ENCODE data around the gene TRIM44.

DNA sequence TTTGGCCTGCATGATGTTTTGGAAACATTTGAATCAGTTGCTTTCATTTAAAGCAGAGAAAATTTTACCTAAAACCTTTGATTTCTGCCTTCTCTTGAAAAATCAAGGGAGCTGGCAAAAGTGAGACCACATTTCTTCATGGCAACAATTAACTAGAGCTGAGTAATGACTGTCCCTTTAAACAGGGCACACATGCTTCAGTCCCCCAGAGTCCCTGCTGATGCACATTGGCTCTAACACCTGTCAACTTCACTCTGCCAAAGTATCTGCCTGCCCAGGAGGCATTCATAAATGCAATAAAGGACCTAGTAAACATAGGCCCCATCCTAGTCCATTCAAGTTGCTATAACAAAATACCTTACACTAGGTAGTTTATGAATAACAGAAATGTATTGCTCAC is 194.2 kb downstream of the TRIM44 start:
- TF ChIP-seq, protein P1, sequence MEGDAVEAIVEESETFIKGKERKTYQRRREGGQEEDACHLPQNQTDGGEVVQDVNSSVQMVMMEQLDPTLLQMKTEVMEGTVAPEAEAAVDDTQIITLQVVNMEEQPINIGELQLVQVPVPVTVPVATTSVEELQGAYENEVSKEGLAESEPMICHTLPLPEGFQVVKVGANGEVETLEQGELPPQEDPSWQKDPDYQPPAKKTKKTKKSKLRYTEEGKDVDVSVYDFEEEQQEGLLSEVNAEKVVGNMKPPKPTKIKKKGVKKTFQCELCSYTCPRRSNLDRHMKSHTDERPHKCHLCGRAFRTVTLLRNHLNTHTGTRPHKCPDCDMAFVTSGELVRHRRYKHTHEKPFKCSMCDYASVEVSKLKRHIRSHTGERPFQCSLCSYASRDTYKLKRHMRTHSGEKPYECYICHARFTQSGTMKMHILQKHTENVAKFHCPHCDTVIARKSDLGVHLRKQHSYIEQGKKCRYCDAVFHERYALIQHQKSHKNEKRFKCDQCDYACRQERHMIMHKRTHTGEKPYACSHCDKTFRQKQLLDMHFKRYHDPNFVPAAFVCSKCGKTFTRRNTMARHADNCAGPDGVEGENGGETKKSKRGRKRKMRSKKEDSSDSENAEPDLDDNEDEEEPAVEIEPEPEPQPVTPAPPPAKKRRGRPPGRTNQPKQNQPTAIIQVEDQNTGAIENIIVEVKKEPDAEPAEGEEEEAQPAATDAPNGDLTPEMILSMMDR (IDR thresholded peaks at IDR 0.05; ENCODE audit: low read depth, low read length, poor library complexity, severe bottlenecking) = no peak
- TF ChIP-seq EZH2phosphoT487 (IDR thresholded peaks at IDR 0.05; ENCODE audit: borderline replicate concordance, low read length) = no peak
